Measurements from ENCODE around the gene OR51I1.

GRCh38 chr11:5394091-5394490 lies 47.2 kb downstream of the OR51I1 start:
- TF ChIP-seq POLR2A (IDR thresholded peaks at IDR 0.05): no peak
- no peak for TF ChIP-seq CTCF (IDR thresholded peaks at IDR 0.05)
